Activated CD4-positive, alpha-beta T cell treated with anti-CD3 and anti-CD28 coated beads for 48 hours (primary cell): Measurements from ENCODE around the gene TMED4.

Experiments used
- DNase-seq: peaks from one replicate; pipeline ENCODE4 v3.0.0-alpha.2; 2020

Gene TMED4

DNA sequence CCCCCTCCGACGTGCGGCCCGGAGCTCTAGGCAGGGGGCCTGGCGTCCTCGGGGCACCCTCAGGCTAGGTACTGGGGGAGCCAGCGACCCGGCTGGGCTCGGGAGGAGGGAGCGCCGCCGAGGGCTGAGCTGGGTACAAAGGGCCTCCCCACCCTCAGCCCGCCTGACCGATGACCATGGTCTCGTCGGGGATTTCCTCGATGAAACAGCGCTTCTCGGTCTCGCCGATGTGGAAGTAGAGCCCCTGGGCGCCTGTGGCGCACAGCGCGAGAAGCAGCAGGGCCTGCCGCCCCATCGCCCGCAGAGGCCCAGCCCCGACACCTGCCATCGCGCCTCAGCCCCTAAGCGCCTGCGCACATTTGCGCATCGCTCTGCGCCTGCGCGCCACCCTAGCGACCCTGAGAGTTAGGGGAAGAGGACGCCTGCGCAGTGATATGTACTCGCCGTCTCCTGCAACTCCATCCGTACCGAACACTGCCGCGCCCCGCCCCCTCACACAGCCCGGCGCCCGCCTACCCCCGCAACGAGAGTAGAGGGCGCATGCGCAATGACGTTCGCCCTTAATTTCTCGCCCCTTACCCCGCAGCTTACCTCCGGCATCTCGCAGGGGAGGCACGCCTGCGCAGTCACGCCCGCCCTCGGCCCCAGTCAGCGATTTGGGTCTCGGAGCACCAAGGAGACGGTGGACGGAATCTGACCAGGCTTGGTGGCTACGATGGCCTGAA, at the start of gene TMED4:
Gene TMED4, minus strand, starts transcription at position 353 of the 725 bp plus-strand sequence. Its CDS starts 25 bp downstream, at position 328.
- DNase-seq: peak; percentile 100

DNA sequence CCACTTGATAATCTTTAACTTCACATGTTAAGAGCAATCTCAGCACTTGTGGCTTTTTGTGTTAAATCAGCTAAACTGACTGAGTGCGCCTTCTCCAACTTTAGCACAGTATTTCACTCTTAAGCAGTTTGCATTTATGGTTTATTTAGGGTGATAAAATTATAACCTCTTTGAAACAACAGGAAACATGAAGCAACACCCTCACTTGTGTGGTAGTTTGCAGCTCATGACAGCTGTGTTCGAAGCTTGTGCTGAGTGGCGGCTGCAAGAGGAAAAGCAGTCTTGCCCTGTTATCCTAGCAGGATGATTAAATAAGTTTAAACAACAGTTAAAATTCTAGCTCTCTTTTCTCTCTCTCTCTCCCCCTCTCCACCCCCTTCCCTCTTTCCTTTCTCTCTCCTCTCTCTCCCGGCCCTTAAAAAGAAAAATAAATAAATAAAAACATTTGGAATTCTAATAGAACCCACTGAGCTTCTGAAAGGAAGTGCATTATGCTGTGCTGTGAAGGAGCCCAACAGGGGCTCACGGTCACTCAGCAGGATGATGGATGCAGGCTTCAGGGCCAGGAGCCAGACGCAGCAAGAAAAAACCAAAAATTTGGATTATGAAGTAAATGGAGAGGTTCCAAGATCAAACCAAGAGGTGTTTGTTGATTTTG, 49.6 kb upstream of the TMED4 start:
- no peak for DNase-seq

DNA sequence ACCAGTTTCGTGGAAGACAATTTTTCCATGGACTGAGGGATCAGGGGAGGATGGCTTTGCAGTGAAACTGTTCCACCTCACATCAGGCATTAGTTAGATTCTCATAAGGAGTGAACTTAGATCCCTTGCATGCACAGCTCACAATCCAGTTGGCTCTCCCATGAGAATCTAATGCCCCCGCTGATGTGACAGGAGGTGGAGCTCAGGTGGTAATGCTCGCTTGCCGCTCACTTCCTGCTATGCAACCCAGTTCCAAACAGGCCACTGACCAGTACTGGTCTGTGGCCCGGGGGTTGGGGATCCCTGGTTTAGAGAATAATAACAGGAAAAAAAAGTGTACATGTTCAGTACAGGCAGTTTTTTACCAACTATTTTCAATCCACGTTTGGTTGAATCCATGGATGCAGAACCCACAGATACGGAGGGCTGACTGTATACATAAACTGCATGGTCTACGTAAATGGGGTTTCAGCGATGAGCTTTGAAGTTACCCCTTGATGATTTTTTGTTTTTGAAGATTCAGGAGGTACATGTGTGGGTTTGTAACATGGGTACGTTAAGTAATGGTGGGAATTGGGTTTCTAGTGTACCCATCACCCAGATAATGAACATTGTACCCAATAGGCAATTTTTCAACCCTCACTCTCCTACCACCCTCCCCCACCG, 48.9 kb upstream of the TMED4 start:
- no peak for DNase-seq

DNA sequence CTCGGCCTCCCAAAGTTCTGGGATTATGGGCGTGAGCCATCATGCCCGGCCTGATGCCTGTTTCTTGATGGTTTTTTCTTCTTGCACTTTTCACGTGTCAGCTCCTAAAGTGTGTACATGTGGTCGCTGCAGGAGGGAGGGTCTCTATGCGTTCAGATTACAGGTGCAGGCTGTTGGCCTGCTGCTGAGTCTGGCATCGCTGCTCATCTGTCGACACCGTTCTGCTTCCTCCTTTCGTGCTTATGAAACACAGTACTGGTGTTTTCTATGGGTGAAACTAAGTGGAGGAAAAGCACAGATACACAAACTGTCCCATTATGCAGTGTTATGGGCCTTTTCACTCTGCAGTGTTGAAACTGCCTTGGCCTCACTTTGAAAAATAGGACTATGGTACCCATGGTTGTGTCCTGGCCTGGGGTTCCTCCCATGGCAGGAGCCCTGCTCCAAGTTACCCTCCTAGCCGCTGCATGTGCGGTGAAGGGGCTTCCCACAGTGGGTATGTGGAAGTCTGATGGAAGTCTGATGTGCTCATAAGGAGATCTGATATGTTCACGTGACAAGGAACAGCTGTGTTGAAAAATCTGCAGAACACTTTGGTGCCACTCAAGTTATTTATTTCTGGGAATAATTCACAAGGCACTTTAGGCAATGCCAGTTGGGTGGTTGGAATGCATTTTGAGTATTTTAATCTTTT, 47.9 kb upstream of the TMED4 start:
- DNase-seq: no peak

DNA sequence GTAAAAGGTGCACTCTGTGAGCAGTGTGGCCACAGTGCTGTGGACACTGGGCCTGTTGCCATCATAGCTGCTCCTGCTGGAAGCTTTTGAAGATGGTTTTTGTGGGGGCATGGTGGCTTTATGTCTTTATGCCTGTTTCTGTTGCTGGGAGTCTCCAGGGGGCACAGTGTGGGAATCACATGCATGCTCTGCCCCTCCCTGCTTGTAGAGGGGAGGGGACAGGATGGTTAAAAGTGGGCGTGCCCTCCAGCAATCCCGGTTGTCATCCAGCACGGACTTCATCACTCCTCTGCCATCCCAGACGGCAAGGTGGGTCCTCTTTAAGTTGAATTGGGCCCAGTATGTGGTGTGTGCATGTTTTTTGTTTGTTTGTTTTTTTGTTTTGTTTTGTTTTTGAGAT, 44.6 kb upstream of the TMED4 start:
- DNase-seq: no peak

DNA sequence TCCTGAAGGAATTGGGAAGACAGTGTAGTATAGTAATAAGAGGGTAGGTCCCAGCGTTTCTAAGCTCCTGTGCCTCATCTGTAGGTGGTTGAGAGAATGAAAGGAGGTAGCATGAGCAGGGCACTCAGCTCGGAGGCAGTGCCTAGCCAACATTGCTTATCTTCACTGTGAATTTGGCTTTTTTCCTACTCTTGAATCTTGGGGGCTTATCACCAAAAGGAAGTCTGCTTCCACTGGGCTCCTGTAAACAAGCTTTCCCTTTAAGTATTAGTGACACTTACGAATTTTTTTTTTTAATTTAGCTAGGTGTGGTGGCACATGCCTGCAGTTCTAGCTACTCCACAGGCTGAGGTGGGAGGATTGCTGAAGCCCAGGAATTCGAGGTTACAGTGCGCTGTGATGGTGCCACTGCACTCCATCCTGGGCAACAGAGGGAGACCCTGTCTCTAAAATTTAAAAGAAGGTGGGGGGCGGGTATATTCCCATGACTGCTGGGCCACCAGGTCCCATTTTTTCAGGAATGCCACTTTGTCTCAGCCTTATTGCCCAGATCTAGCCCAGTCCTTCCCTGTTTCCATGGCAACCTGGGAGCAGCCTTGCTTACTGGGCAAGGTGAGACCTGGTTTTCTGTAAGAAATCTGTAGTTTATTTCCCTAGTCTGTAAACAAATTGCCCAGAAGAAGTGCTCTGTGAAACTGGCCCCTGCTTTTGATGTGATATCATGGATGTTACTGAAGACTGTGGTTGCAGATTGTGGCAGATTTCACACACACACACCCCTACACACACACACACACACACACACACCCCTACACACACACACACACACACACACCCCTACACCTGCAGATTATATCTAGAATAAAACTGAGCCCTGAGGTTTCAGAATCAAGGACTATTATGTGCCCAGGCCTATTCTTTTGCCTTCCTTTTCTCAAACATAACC, 43.8 kb upstream of the TMED4 start:
- no peak for DNase-seq

DNA sequence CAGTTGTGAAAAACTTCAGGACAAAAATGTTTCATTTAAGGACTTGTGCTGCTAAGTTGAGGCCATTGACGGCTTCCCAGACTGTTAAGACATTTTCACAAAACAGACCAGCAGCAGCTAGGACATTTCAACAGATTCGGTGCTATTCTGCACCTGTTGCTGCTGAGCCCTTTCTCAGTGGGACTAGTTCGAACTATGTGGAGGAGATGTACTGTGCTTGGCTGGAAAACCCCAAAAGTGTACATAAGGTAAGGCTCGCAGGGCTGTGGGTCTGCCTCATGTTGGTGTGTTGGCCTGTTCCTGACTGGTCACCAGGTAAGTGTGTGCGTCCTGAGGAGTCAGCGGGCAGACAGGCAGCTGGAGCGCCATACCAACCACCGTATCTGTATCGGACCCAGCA, 42.3 kb upstream of the TMED4 start:
- DNase-seq: no peak

DNA sequence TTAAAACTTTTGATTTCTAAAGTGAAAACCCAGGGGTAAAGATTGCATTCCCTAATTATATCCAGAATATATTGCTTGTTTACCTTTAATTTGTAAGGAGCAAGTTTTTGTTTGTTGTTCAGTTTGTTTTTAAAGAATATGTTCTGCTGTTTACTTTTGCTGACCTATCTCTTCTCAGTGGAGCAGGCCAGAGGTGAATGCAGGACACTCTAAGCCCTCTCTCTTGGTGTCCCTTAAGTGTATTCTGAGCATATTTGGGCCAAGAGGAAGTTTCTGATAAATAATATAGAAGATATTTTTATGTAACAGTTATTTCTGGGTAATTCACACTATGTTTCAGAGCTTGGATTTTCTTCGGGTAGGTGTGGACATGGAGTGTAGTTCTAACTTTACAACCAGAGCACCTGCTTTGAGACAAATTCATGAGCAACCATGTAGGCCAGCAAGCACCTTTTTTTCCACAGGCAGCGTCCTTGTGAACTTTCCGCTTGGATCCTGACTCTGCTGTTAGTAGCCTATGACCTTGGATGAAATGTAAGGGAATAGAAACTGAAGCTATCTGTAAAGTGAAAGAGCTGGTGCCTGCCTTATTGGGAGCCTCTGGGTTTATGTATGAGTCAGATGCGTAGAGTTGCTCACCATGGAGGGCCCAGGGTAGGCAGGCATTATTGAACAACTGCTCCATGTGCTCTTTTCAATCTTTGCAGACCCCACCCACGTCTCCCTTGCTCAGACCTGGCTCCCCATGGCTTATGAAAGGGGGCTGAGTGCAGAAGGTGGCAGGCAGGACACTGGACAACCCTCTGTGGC, 40.5 kb upstream of the TMED4 start:
- DNase-seq: peak; percentile 60

DNA sequence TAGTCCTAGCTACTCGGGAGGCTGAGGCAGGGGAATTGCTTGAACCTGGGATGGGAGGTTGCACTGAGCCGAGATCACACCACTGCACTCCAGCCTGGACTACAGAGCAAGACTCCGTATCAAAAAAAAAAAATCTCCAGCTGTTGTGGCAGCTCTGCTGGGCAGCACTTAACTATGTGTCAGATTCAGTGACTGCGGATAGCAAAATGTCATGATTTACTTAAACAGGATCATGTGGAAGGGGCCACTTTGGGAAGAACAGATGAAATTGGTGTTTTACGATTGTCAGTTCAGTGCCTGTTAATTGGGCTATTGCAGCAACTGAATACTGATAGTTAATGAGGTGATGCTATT, 39.7 kb upstream of the TMED4 start:
- no peak for DNase-seq

DNA sequence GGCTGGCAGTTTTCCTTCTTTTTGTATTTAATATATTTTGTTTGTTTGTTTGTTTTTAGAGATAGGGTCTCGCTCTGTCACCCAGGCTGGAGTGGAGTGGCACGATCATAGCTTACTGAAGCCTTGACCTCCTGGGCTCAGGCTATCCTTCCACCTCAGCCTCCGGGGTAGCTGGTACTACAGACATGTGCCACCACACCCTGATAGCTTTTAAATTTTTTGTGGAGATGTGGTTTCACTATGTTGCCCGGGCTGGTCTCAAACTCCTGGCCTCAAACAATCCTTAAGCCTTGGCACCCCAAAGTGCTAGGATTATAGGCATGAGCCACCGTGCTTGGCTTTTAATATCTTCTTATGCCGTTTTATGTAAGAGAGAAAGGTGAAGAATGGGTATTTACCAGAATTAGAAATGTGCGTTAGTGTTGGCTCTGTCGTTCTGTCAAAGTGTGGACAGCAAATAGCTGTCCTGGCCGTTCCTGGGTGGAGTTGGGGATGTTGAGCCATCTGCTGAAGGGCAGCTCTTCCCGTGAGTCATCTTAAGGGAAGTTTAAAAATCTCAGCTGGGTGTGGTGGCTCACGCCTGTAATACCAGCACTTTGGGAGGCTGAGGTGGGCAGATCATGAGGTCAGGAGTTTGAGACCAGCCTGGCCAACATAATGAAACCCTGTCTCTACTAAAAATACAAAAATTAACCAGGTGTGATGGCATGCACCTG, 39.2 kb upstream of the TMED4 start:
- no peak for DNase-seq

DNA sequence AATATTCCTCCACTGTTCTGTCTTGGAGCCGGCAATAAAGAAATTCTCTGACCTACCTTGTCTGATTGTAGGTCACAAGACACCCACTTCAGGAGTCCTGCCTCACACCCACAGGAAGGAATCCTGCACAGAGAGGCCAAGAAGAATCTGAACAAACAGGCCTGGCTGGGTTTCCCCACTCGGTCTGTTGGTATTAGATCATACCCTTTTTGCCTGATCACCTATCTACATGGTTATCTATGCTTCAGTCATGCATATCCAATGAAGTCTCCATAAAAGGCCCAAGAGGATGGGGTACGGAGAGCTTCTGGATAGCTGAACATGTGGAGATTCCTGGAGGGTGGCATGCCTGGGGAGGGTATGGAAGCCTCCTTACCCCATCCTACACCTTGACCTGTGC, 36.7 kb upstream of the TMED4 start:
- DNase-seq: no peak

DNA sequence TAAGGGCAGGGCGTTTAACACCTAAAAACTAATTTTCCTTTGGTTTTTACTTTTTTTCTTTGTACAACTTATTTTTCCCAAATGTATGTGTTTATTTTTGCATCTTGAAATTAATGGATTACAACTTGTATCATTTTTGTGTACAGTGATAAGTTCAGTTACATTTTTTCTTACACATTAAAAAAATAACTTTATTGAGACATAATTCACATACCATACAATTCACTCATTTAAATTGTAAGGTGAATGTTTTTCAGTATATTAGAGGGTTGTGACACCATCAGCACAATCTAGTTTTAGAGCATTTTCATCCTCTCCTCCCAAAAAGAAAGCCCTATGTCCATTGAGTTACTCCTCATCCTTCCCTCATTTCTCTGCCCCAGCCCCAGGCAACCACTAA, 36.0 kb upstream of the TMED4 start:
- DNase-seq: no peak

DNA sequence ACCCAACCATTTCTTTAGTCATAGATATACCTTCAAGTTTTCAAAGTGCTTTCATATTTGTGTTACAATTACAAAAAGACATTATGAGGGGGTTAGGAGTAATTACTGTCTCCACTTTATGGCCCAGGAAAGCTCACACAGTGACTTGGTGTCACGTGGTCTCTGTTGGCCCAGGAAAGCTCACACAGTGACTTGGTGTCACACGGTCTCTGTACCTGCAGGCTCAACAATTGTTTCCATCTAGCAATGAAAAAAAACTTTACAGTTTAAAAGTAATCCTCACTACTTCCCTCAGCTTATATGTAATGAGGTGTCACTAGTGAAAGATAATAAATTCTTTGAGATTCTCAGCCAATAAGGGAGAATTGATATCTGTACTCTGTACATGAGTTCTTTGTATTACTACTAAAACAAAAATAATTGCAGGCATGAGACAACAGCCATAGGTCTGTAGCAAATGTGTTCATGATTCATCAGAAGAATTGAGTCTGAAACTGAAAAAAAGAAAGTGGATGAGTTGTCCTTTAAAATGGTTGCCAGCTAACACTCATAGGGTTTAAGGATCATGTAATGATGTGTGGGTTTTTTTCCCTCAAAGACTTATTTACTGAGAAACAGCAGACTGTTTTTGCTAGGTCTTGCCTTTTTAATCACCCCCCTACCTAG, 35.3 kb upstream of the TMED4 start:
- DNase-seq: peak; percentile 61

DNA sequence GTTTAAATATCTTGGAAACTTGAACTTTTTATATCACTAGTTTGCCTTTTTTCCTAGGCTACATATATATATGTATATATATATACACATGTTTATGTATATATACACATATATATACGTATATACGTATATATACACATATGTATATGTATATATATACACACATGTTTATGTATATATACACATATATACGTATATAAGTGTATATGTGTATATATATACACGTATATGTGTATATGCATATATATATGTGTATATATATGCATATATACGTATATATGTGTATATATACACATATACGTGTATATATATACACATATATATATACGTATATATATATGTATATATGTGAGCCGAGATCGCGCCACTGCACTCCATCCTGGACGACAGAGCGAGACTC, 34.5 kb upstream of the TMED4 start:
- DNase-seq: no peak

DNA sequence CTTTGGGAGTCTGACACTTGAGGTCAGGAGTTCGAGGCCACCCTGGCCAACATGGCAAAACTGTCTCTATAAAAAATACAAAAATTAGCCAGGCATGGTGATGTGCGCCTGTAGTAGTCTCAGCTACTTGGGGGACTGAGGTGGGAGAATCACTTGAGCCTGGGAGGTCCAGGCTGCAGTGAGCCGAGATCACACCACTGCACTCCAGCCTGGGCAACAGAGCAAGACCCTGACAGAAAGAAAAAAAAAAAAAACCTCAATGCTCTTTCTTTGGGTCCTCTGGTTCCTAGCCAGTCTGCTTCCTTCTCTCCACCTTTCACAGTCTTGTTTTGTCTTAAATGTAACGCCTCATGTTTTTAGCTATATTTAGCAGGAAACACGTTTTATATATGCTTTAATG, 33.8 kb upstream of the TMED4 start:
- no peak for DNase-seq

DNA sequence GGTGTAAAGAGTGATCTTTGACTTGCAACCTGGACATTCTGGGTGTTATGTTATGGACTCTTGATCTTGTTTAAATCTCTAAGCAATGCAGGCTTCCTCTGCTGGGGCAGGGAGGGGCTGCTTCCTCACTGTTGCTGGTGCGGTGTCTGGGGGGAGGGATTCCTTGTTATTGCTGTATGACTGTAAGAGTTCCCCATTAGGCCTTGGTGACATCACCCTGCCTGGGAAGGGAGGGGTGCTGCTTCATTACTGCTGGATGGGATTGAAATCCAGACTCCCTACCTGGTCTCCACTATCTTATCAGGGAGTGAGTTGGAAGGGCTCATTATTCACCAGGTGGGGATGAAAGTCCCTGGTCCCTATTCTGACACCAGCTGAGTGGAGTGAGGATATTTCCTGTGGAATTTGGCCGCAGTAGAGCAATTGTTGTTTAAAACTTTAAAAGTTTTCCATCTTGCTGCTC, 33.1 kb upstream of the TMED4 start:
- no peak for DNase-seq

DNA sequence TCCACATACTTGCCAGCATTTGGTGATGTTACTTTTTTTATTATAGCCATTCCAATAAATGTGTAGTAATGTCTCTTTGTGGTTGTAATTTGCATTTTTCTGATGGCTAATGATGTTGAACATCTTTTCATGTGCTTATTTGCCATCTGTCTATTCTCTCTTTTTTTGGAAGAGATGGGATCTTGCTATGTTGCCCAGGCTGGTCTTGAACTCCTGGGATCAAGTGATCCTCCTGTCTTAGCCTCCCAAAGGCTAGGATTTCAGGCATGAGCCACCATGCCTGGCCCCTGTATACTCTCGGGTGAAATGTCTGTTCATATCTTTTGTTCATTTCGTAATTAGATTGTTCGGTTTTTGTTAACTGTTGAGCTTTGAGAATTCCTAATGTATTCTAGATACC, 27.8 kb upstream of the TMED4 start:
- no peak for DNase-seq

DNA sequence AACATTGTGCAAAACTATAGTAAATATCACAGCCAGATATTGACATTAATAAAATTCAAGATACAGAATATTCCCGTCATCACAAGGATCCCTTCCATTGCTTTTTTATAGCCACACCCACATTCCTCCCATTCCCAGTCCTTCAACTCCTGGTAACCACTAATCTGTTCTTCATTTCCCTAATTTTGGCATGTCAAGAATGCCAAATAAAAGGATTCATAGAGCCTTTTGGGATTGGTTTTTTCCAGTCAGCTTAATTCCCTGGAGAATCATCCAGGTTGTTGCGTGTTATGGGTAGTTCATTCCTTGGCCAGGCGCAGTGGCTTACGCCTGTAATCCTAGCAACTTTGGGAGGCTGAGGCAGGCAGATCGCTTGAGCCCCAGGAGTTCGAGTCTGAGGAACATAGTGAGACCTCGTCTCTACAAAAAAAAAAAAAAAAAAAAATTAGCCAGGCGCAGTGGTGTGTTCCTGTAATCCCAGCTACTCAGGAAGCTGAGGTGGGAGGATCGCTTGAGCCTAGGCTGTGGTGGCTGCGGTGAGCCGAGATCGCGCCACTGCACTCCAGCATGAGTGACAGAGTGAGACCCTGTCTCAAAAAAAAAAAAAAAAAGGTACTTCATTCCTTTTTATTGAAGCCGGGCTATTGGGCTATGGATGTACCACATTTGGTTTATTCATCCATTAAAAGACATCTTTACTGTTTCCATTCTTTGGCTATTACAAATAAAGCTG, 27.1 kb upstream of the TMED4 start:
- DNase-seq: no peak
